GM23338 (cell line): ENCODE measurements around the gene TMEM190. TPM values are rescaled to one million over a fixed set of nuclear protein-coding genes. Genes with fewer than 3 reads are reported as not detected.
A peak's percentile ranks its signal among the peaks of the same experiment; 100 is the strongest.

Experiments
- ATAC-seq: fragments of 200-7000 bp; cut with Tn5 transposase; 3 replicates; pipeline ENCODE4 v1.9.1; 2020
- DNase-seq: peaks from one replicate; pipeline ENCODE4 v3.0.0-alpha.2; 2015; ENCODE audit warnings: low spot score
- H2AFZ ChIP-seq: fragments of 200-600 bp; sonication (generic); 2 replicates; pipeline ENCODE4 v1.8.0; 2016; ENCODE audit warnings: antibody characterized with exemption, mild to moderate bottlenecking, moderate library complexity
- H3F3A ChIP-seq: fragments of 200-600 bp; sonication (generic); replicated peaks from 2 replicates; pipeline ENCODE4 v1.8.0; 2017; ENCODE audit warnings: antibody characterized with exemption, mixed run types, low read depth
- H3K27ac ChIP-seq: fragments of 200-600 bp; sonication (generic); 2 replicates; pipeline ENCODE4 v1.6.1; 2016; ENCODE audit warnings: low read depth
- H3K27me3 ChIP-seq: fragments of 200-600 bp; sonication (generic); 2 replicates; pipeline ENCODE4 v1.8.0; 2016; ENCODE audit warnings: mild to moderate bottlenecking, mixed run types, moderate library complexity; ENCODE audit not compliant: insufficient read depth
- H3K36me3 ChIP-seq: fragments of 200-600 bp; sonication (generic); 2 replicates; pipeline ENCODE4 v1.8.0; 2016; ENCODE audit warnings: mild to moderate bottlenecking; ENCODE audit not compliant: insufficient read depth
- H3K4me1 ChIP-seq: fragments of 200-600 bp; sonication (generic); 2 replicates; pipeline ENCODE4 v1.8.0; 2016; ENCODE audit warnings: mild to moderate bottlenecking, moderate library complexity; ENCODE audit not compliant: insufficient read depth
- H3K4me2 ChIP-seq: fragments of 200-600 bp; sonication (generic); 2 replicates; pipeline ENCODE4 v1.7.1; 2017; ENCODE audit warnings: mixed run types
- H3K4me3 ChIP-seq: fragments of 200-600 bp; sonication (generic); 2 replicates; pipeline ENCODE4 v1.6.1; 2016; ENCODE audit warnings: mixed run types
- H3K79me2 ChIP-seq: fragments of 200-600 bp; sonication (generic); replicated peaks from 2 replicates; pipeline ENCODE4 v1.8.0; 2017; ENCODE audit warnings: mild to moderate bottlenecking; ENCODE audit not compliant: insufficient read depth
- H3K9me2 ChIP-seq: fragments of 200-600 bp; sonication (generic); 2 replicates; pipeline ENCODE4 v1.8.0; 2017; ENCODE audit not compliant: insufficient read depth
- H4K20me1 ChIP-seq: fragments of 200-600 bp; sonication (generic); replicated peaks from 2 replicates; pipeline ENCODE4 v1.8.0; 2017; ENCODE audit warnings: mild to moderate bottlenecking; ENCODE audit not compliant: insufficient read depth
- H3K27ac Mint-ChIP-seq: 2 replicates; pipeline ENCODE4 v1.8.0; 2020; ENCODE audit warnings: inconsistent platforms, mild to moderate bottlenecking, moderate library complexity, mixed read lengths
- H3K27me3 Mint-ChIP-seq: 3 replicates; pipeline ENCODE4 v1.8.0; 2022; ENCODE audit warnings: low read depth, mild to moderate bottlenecking, moderate library complexity, mixed read lengths, inconsistent platforms; ENCODE audit not compliant: insufficient read depth, poor library complexity
- H3K36me3 Mint-ChIP-seq: 3 replicates; pipeline ENCODE4 v1.8.0; 2021; ENCODE audit warnings: low read depth, mild to moderate bottlenecking, inconsistent platforms, moderate library complexity, mixed read lengths
- H3K4me1 Mint-ChIP-seq: 3 replicates; pipeline ENCODE4 v1.8.0; 2020; ENCODE audit warnings: mild to moderate bottlenecking, inconsistent platforms, mixed read lengths
- H3K4me3 Mint-ChIP-seq: 3 replicates; pipeline ENCODE4 v1.8.0; 2021; ENCODE audit warnings: moderate library complexity, mild to moderate bottlenecking, inconsistent platforms, mixed read lengths
- H3K9me3 Mint-ChIP-seq: 3 replicates; pipeline ENCODE4 v1.8.0; 2020; ENCODE audit warnings: moderate library complexity, mild to moderate bottlenecking, inconsistent platforms, mixed read lengths
- CREB1 ChIP-seq: fragments of 250-450 bp; sonication (Bioruptor Pico); IDR thresholded peaks from 2 replicates; pipeline ENCODE4 v1.5.0; 2020; ENCODE audit warnings: low read depth, mild to moderate bottlenecking, moderate library complexity
- EZH2 ChIP-seq: fragments of 200-600 bp; sonication (generic); IDR thresholded peaks from one replicate; pipeline ENCODE4 v1.8.0; 2017; ENCODE audit warnings: antibody characterized with exemption, mild to moderate bottlenecking, low read depth; ENCODE audit not compliant: unreplicated experiment
- POLR2AphosphoS5 ChIP-seq: IDR thresholded peaks from 2 replicates; pipeline ENCODE4 v1.6.1; 2016; ENCODE audit warnings: antibody characterized with exemption, low read depth
- ZNF462 ChIP-seq: fragments of 250-450 bp; sonication (Bioruptor Pico); IDR thresholded peaks from 2 replicates; pipeline ENCODE4 v1.5.0; 2020; ENCODE audit warnings: mild to moderate bottlenecking, moderate library complexity
- polyA plus RNA-seq: library from polyadenylated mRNA; unstranded; fragments of >200 nt; fragmentation: Nextera tagmentation; extraction: Ambion mirVana; gene quantifications from 2 replicates; pipeline ENCODE4 v1.2.1, GENCODE V29; 2016
- total RNA-seq: library from RNA; depleted of rRNA; stranded (reverse); fragments of >200 nt; shearing (Covaris generic); gene quantifications from 2 replicates; pipeline ENCODE4 v1.2.3, GENCODE V29; 2014

TMEM190 gene
- total and polyA plus RNA-seq, 2 experiments from 2014 or later = 4.8 TPM; not detected in 1

- no peaks in the 10 kb centered on the region for H4K20me1 ChIP-seq
- no peaks in the 10 kb centered on the region for H3K36me3 ChIP-seq
- peaks cover 57% of the 10 kb centered on the region for H3K4me1 Mint-ChIP-seq
- H3K4me1 ChIP-seq = peaks cover 36% of the 10 kb centered on the region
- no peaks in the 10 kb centered on the region for H3K79me2 ChIP-seq
- TF ChIP-seq CREB1 (CRISPR knock-in tag) (no peak), ZNF462 (CRISPR knock-in tag) (no peak), POLR2AphosphoS5 (0 out of 2 replicates have a peak, but pooled peaks have one; percentile 13)
- peak overlapping the region; percentile 94 for H3K27ac ChIP-seq
- H3K4me3 Mint-ChIP-seq = peak overlapping the region; percentile 60
- H3K9me3 Mint-ChIP-seq = no peaks in the 10 kb centered on the region
- peaks cover 21% of the 10 kb centered on the region for H3K36me3 Mint-ChIP-seq
- DNase-seq = peak; percentile 67
- no peak overlapping the region for H2AFZ ChIP-seq
- peak overlapping the region; percentile 89 for H3K27ac Mint-ChIP-seq
- peaks cover 27% of the 10 kb centered on the region for H3K27me3 ChIP-seq
- peak; percentile 57 for ATAC-seq
- peak overlapping the region; percentile 48 for H3K4me3 ChIP-seq
- peaks cover 21% of the 10 kb centered on the region for H3F3A ChIP-seq
- peak overlapping the region; percentile 75 for H3K4me2 ChIP-seq
- no peaks in the 10 kb centered on the region for H3K9me2 ChIP-seq
- peaks cover 49% of the 10 kb centered on the region for H3K27me3 Mint-ChIP-seq
Measured at GRCh38 chr19:55348317-55349034, 28.1 kb upstream of the TMEM190 start.

DNA sequence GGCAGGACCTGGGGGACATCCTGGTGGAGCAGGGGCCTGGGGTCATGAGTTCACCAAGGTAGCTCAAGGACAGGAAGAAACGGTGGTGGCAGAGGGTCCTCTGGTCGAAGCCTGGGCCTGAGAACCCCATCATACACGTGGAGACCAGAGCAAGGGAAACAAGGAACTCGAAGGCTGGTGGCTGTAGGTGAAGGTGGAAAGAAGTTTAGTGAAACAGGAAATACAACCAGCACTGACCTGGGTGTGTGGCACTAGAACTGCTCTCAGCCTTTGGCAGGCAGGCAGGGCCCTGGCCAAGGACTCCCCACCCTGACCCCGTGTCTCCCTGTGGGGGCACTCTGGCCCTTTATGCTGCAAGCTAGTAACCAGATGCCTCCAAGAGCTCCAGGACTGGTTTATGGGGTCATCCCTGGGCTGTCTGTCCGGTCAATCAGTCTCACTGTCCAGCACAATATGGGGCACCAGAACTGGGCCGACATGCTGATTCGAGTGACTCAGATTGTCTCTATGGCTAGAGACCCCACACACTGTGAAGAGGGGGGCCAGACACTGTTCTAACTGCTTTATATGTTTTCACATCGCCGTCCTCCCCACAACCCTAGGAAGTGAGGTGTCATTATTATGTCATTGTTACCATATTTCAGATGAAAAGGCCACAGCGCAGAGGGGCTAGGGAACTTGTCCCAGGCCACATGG, 25.9 kb upstream of the TMEM190 start:
- Mint-ChIP-seq H3K4me3 (no peak overlapping the region), H3K27me3 (peaks cover 53% of the 10 kb centered on the region), H3K27ac (no peak overlapping the region), H3K4me1 (peaks cover 52% of the 10 kb centered on the region), H3K36me3 (0 out of 3 replicates have a peak, but pooled peaks cover 4% of the 10 kb centered on the region), H3K9me3 (no peaks in the 10 kb centered on the region)
- Histone ChIP-seq H3K9me2 (no peaks in the 10 kb centered on the region), H3K4me1 (peaks cover 40% of the 10 kb centered on the region), H3K27me3 (peaks cover 45% of the 10 kb centered on the region), H2AFZ (no peak overlapping the region), H3K79me2 (no peaks in the 10 kb centered on the region), H4K20me1 (no peaks in the 10 kb centered on the region), H3K27ac (no peak overlapping the region), H3K4me2 (no peak overlapping the region), H3K4me3 (no peak overlapping the region), H3F3A (peaks cover 28% of the 10 kb centered on the region), H3K36me3 (no peaks in the 10 kb centered on the region)
- DNase-seq (no peak), ATAC-seq (no peak)
- TF ChIP-seq POLR2AphosphoS5 (0 out of 2 replicates have a peak, but pooled peaks have one; percentile 16), EZH2 (no peak)
